GM20000 (cell line): Measurements from ENCODE around the gene NAA40.

ENCODE experiments used
- DNase-seq: peaks from one replicate; pipeline ENCODE4 v3.0.0; 2012; ENCODE audit warnings: low spot score
- TF ChIP-seq, protein P1 (sequence below): IDR thresholded peaks from 2 replicates; pipeline ENCODE4 v1.5.1; 2012; ENCODE audit warnings: mild to moderate bottlenecking, control low read depth; ENCODE audit errors: extremely low read depth, missing control alignments

NAA40 gene

DNA sequence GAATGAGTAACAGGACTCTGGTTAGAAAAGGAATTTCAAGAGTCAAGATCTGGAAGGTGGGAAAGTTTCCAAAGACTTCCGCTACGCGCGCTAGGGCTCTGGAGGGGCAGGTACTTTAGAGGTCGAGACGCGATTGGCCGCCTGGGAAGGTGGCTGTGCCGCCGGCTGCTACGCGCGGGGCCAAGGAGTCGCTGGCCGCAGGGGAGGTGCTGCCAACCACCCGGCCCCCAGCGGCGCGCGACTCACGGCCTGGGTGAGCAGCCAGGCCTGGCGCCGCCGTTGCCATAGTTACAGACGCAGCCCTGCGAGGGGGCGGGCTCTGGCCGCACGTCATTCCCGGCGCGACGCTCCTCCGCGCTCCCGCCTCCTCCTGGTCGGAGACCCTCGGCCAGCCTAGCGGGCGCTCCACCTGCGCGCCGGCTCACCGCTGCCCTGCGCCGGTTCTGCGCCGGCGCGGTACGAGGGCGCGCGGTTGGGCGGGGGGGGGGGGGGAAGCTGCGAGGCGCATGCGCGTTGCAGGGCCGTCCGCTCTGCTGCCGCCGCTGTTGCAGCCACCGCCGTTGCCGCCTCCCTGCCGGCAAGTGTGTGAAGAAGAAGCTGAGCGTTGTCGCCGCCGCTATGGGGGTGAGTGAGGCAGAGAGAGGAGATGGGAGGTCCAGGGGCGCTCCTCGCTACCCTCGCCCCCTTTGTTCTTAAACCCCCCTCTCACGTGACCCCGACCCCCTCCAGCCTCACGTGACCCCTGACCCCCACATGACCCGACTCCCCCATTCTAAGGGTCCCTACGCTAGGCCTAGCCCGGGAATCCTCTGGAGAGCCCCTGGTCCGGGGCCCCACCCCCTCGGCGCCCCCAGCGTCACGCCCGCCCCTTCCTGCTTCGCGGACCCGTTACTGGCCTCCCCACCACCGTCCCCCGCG, at the start of gene NAA40:
Gene NAA40, plus strand, starts transcription at position 524 of the 918 bp plus-strand sequence. Its CDS starts 95 bp downstream, at position 619.
- TF ChIP-seq, protein P1, sequence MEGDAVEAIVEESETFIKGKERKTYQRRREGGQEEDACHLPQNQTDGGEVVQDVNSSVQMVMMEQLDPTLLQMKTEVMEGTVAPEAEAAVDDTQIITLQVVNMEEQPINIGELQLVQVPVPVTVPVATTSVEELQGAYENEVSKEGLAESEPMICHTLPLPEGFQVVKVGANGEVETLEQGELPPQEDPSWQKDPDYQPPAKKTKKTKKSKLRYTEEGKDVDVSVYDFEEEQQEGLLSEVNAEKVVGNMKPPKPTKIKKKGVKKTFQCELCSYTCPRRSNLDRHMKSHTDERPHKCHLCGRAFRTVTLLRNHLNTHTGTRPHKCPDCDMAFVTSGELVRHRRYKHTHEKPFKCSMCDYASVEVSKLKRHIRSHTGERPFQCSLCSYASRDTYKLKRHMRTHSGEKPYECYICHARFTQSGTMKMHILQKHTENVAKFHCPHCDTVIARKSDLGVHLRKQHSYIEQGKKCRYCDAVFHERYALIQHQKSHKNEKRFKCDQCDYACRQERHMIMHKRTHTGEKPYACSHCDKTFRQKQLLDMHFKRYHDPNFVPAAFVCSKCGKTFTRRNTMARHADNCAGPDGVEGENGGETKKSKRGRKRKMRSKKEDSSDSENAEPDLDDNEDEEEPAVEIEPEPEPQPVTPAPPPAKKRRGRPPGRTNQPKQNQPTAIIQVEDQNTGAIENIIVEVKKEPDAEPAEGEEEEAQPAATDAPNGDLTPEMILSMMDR, result no peak
- peak; percentile 99 for DNase-seq

DNA sequence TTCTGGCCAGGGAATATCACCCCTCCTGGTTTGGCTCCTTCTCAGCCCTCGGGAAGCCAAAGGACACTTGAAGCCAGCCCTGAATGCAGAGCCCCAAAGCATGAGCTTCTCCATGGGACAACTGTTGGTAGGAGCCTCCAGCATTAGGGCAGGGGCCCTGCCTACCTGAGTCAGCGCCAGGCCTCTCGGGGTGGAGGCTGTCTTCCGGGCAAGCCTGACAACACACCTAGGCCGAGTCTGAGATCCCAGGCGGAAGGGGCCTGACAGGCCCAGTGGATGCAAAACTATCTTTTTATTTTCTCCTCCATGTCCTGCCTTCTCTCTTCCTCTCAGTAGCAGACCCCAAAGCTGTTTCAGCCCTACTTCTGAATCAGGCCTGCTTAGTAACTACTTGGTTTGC, 49.5 kb upstream of the NAA40 start:
- DNase-seq, result no peak

DNA sequence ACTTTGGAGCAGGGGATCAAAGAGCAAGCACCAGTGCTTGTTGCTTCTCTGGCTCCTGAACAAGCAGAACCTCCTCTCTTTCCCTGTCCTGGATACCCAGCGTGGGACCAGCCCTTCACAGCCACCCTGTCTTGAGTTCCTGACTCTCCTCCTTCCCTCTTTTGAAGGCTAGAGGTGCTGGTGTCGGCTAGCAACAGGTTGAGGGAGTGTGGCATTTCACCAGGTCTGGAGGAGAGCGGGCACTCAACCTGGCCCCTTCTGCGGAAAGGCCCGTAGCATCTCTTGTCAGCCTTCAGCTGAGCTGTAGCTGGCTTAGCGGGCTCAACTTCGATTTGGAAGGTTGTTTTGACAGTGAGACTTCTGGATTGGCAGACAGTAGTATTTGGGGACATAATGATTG, 48.4 kb upstream of the NAA40 start:
- no peak for DNase-seq
- TF ChIP-seq, protein P1, result no peak

More for the DNA sequence above, 49.5 kb upstream of the NAA40 start:
- TF ChIP-seq, protein P1, result no peak

DNA sequence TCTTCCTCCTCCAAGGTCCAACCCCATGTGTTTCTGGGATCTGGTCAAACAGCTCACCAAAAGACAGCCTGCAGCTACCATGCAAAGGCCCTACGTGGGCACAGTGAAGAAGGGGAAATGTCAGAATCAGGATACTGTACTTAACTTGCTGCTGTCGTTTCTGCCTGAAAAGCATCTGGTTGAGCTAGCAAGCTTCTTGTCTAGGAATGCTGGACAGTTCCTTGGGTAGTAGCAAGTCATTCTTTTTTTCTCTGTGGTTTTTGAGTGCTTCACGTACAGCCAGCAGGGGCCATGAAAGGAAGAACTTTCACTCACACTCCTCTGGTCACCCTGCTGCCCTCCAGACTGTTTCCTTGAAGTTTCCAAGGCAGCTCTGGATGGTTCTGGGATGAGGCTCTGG, 46.6 kb upstream of the NAA40 start:
- TF ChIP-seq, protein P1, result no peak
- DNase-seq, result no peak

DNA sequence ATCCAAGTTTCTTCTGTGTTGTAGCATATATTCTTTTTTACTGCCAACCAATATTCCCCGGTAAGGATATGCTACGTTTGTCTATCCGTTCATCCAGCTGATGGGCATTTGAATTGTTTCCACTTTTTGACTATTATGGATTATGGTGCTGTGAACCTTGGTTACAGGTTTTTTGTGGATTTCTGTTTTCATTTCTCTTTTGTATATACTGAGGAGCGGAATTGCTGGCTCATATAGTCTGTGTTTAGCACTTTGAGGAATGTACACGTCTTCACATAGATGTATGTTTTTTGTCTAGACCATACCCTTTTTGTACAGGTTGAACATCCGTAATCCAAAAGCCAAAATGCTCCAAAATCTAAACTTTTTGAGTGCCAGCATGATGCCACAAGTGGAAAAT, 45.4 kb upstream of the NAA40 start:
- no peak for DNase-seq
- TF ChIP-seq, protein P1, result no peak

DNA sequence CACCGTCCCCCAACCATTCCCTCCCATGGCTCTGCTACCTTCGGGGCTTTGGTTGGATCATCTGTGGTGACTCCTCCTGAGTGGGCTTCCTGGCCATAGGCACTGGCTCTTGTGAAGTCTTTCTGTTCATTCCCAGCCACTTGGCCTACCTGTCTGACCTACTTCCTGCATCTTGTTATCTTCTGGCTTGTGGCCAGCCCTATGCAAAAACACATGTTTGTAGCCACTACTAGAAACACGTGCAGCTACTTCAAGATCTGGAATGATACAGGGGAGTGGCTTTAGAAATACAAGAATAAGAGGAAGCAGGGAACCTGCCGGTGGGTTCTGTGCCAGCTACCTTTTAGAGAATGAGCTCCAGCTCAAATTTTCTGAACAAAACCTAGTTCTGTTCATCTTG, 42.7 kb upstream of the NAA40 start:
- TF ChIP-seq, protein P1, result no peak
- DNase-seq, result no peak

DNA sequence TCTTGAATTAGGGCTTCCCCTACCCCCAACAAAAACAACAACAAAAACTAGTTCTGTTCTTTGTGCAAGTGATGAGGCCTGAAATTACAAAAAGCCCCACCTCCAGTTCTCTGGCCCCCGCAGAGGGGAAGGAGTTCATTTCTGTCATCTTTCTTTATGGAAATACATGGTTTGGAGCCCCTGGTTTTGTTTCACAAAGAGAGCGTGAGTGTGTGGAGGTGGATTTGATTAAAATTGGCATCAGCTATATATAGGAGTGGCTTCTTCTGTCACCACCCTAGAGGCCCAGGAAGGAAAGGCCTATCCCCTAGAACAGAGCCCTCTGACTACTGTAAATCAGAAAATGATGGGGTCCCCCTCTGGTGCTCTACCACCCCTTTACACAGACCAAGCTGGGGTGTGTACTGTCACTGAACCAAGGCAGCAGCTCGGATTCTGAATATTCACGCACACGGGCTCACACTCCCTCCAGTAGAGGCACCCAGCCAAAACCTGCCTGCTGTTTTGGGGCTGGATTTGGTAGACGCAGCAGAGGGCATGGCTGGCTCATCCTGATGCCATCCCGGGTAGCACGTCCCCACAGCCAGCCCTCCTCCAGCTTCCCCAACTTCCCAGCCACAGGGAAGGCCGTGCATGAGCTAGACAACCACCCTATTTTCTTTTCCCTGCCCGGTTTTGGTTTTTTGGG, 41.2 kb upstream of the NAA40 start:
- TF ChIP-seq, protein P1, result no peak
- DNase-seq, result no peak
